ENCODE data around the gene SLC22A14.
"Not testable (repeated sequence)": the region's sequence is repeated elsewhere in the genome, so short reads cannot be mapped to it uniquely, and the experiment has no call there.

SLC22A14 gene, protein sequence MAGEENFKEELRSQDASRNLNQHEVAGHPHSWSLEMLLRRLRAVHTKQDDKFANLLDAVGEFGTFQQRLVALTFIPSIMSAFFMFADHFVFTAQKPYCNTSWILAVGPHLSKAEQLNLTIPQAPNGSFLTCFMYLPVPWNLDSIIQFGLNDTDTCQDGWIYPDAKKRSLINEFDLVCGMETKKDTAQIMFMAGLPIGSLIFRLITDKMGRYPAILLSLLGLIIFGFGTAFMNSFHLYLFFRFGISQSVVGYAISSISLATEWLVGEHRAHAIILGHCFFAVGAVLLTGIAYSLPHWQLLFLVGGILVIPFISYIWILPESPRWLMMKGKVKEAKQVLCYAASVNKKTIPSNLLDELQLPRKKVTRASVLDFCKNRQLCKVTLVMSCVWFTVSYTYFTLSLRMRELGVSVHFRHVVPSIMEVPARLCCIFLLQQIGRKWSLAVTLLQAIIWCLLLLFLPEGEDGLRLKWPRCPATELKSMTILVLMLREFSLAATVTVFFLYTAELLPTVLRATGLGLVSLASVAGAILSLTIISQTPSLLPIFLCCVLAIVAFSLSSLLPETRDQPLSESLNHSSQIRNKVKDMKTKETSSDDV

GRCh38 chr3:38281895-38282686, at the start of gene SLC22A14:
Gene SLC22A14 (plus strand): TSS chr3:38282294. CDS start chr3:38306027, 23,733 bp downstream.
- no peak for DNase-seq (ENCODE audit: low read depth)

DNA sequence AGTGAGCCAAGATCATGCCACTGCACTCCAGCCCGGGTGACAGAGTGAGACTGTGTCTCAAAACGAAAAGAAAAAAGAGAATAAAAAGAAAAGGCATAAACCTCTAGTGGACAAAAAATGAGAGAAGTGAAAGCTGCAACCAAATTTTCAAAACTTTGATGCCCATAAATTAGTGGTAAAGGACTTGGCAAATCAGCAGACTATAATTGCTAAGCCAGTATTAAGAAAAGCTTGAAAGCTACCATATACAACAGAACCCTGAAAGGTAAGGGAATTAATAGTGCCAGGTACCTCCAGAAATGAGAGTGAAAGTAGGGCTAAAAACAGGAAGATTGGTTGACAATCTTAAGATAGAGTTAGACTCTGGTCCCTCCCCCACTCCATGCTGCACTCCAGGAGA, 49.4 kb upstream of the SLC22A14 start:
- DNase-seq (ENCODE audit: low read depth), result no peak

DNA sequence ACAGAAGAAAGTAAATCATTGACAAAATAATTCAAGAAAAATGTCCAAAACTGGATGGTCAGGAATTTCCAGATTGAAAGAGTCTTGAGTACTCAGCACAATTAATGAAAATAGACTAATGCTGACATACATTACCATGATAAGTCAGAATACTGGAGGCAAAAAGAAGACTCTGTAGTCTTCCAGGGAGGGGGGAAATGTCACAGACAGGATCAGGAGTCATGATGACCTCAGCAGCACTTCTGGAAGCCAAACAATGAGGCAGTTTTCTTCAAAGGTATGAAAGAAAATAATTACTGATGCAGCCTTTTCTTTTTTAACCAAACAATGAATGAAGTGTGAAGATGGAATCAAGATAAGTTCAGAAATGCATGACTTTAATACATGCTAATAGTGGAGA, 46.6 kb upstream of the SLC22A14 start:
- no peak for DNase-seq (ENCODE audit: low read depth)

- no peak for DNase-seq (ENCODE audit: low read depth)
These were observed 43.6 kb upstream of the SLC22A14 start for GRCh38 chr3:38238416-38239008.

GRCh38 chr3:38242812-38243211, 39.3 kb upstream of the SLC22A14 start:
- not testable (repeated sequence) for DNase-seq (ENCODE audit: low read depth)

GRCh38 chr3:38245930-38246329, 36.2 kb upstream of the SLC22A14 start:
- no peak for DNase-seq (ENCODE audit: low read depth)

GRCh38 chr3:38247366-38248035, 34.6 kb upstream of the SLC22A14 start:
- no peak for DNase-seq (ENCODE audit: low read depth)

GRCh38 chr3:38250198-38250597, 31.9 kb upstream of the SLC22A14 start:
- DNase-seq (ENCODE audit: low read depth), result no peak

- no peak for DNase-seq (ENCODE audit: low read depth)
These were observed 30.9 kb upstream of the SLC22A14 start for GRCh38 chr3:38251197-38251596.

- no peak for DNase-seq (ENCODE audit: low read depth)
These were observed 28.4 kb upstream of the SLC22A14 start for GRCh38 chr3:38253704-38254103.

DNA sequence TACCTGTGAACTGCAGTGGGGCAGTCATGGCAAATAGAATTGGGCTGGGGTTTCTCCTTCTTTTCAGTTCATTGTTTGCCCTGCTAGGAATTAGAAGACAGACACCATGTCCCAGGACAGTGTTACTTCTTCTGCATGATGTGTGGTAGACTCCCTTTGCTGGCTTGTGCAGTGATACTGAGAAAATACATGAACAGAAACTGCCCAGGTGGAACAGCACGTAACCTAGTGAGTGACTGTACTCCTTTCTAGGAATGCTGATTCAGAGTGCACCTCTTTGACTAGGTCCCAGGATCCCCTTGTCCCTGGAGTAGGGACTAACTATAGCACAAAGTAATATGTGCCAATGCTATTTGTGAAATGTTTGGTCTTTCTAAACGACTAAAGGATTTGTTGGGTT, 27.2 kb upstream of the SLC22A14 start:
- no peak for DNase-seq (ENCODE audit: low read depth)

DNA sequence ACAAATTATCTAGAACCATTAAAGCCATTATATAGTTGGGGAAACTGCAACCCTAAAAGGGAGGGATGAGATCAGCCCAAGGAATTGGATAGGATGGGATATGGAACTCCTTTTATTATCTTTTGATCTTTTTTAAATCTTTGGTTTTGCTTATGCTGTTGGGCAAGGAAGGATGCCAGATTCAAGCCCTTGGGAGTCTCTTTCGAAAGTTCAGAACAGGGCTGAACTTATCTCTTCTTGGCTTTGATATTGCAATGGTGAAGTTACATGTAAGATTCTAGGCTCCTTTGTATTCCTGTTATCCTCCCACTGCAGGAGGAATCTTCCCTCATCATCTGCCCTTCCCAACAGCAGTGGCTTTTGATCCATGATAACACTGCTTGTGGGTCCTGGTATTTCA, 26.5 kb upstream of the SLC22A14 start:
- no peak for DNase-seq (ENCODE audit: low read depth)

DNA sequence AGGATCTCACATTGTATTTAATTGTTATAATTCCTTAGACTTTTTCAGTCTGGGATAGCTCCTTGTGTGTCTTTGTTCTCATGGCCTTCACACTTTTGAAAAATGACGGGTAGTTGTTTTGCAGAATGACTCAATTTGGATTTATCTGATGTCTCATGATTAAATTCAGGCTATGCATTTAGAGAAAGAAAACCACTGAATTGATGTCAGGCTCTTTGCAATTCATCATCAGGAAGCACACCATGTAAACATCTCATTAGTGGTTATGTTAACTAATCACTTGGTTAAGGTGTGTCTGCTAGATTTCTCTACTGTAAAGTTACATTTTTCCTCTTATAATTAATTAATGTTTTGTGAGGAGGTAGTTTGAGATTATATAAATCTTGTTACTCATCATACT, 24.5 kb upstream of the SLC22A14 start:
- DNase-seq (ENCODE audit: low read depth), result no peak

DNA sequence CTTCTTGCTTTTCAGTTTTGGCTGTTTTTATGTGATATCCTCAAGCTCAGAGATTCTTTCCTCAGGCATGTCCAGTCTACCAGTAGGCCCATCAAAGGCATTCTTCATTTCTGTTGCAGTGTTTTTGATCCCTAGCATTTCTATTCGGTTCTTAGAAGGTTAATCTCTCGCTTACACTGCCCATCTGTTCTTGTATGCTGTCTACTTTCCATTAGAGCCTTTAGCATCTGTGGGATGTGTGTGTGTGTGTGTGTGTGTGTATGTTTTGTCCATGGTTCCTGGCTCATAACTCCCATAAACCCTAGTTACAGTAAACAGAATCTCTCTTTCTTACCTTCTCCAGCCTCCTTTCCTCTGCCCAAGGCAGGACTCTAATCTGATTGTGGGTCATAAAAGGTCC, 21.6 kb upstream of the SLC22A14 start:
- no peak for DNase-seq (ENCODE audit: low read depth)

GRCh38 chr3:38264353-38264771, 17.7 kb upstream of the SLC22A14 start:
- DNase-seq (ENCODE audit: low read depth), result no peak

DNA sequence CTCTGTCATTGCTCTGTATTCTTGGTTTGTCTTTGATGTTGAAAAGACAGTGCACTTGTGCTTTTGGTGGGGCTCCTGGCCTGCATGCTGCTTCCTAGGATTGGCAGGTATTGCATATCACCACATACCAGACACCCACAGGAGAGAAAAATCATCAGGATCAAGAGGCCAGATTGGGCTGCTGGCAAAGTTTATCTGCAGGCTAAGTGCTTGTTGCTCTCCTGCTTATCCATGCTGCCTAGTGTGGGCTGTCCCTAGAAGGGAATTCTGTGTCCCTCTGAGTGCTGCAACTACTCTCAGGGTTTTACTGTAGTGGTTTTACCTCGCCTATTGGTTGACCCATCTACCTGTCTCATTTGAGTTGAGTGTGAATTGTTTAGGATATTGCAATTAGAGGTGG, 17.3 kb upstream of the SLC22A14 start:
- DNase-seq (ENCODE audit: low read depth), result no peak

DNA sequence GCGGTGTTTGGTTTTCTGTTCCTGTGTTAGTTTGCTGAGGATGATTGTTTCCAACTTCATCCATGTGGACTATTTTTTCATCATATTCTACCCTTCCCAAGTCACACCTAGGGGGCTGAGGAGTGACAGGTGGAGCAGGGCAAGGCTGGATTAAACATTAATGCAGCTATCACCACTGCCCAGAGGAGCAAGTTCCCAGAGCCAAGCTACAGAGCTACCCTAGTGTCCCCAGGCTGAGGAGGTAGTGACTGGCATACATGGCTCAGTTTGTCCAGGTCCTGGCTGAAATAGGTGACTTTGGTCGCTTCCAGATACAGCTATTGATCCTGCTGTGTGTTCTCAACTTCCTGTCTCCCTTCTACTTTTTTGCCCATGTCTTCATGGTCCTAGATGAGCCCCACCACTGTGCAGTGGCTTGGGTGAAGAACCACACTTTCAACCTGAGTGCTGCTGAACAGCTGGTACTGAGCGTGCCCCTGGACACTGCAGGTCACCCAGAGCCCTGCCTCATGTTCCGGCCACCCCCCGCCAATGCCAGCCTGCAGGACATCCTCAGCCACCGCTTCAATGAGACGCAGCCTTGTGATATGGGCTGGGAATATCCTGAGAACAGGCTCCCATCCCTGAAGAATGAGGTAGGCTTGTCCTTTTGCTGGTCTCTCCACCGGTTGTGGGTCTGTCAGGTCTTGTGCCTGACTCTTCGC, 16.3 kb upstream of the SLC22A14 start, which contains the start of gene SLC22A13:
Gene SLC22A13 (plus strand): TSS at position 209 of the 704 bp plus-strand sequence. CDS start 49 bp downstream, at position 258.
- no peak for DNase-seq (ENCODE audit: low read depth)

GRCh38 chr3:38266810-38267209, 15.3 kb upstream of the SLC22A14 start:
- no peak for DNase-seq (ENCODE audit: low read depth)

DNA sequence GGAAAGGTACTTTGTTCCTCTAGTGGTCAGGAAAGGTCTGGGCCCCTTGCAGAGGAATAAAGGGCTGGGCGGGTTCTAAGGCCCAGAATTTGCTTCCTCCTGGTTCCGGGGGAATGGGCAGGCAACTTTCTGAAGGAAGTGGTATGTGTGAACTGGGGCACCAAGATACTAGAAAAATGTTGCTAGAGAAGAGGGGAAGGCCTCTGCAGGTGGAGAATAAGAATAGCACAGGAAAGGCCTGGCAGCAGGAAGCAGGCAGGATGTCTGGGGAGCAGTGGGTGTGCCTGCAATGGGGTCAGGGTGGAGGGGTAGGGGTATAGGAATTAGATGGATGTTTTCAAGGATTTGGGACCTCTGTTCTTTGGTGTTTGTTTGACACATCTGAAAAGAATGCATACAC, 14.4 kb upstream of the SLC22A14 start:
- no peak for DNase-seq (ENCODE audit: low read depth)

DNA sequence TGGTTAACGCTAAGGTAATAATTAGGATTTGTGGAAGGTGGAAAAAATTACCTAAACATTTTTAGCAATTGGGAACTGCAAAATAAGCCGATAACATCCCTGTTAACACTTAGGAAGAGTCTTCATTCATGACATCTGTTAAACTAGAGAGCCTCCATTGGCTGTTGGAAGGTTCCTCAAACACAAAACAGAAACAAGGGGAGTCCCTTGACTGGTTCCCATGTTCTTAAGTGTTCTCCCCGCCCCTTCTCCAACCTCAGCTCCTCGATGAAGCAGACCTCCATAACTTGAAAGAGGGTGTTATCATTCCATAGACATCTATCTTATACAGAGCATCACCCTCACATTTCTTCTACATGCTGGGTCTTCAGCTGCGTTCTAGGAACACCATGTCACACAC, 14.0 kb upstream of the SLC22A14 start:
- DNase-seq (ENCODE audit: low read depth), result no peak

GRCh38 chr3:38268522-38268921, 13.6 kb upstream of the SLC22A14 start:
- DNase-seq (ENCODE audit: low read depth), result no peak
